GM19438 (cell line): ENCODE results near the gene ERC1.
"Not testable (repeated sequence)": the region's sequence is repeated elsewhere in the genome, so short reads cannot be mapped to it uniquely, and the experiment has no call there.

Experiments used
- ATAC-seq: cut with Tn5 transposase; IDR thresholded peaks from one replicate; pipeline ENCODE4 v1.9.1; 2021; ENCODE audit warnings: low read depth; ENCODE audit not compliant: unreplicated experiment

The ERC1 gene

DNA sequence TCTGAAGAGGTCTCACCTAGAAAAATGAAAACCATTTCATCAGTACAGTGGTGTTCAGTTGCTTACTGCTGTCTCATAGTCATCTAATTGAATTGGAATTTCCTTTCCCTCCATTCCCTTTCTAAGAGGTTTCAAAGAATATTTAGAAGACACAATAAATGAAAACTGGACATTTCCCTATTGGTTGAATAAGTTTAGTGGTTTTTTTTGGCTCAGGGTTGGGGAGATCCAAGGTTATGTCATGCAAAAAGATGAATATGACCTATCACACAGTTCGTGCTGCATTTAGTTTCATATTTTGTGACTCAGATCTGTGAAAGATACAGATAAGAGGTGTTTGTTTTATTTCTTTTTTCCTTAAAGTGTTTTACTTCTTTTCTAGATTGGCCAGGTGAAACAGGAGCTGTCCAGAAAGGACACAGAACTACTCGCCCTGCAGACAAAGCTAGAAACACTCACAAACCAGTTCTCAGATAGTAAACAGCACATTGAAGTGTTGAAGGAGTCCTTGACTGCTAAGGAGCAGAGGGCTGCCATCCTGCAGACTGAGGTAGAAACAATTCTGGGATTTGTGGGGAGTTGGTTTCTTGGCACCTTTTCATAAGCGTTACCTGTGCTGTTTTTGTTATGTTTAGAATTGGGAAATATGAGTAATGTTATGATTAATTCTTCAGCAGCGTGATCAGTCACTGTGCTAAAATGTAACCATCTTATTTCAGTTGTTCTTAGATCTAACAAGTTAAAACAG, 124.6 kb downstream of the ERC1 start:
- no peak for ATAC-seq

DNA sequence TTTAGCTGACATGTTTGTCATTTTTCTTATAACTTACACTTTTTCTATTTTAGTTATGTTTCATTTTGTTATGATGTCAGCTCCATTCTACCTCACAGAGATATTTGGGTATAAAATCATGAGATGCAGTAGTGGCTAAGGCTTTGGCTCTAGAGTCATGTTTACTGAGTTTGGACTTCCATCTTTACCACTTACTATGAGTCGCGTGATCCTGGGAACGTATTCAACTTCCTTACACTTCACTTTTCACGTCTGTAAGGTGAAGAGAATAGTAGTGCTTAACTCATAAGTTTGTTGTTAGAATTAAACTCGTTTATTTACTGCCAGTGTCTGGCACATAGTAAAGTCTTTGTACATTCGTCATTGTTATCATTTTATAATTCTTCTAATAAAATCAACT, 126.3 kb downstream of the ERC1 start:
- no peak for ATAC-seq

DNA sequence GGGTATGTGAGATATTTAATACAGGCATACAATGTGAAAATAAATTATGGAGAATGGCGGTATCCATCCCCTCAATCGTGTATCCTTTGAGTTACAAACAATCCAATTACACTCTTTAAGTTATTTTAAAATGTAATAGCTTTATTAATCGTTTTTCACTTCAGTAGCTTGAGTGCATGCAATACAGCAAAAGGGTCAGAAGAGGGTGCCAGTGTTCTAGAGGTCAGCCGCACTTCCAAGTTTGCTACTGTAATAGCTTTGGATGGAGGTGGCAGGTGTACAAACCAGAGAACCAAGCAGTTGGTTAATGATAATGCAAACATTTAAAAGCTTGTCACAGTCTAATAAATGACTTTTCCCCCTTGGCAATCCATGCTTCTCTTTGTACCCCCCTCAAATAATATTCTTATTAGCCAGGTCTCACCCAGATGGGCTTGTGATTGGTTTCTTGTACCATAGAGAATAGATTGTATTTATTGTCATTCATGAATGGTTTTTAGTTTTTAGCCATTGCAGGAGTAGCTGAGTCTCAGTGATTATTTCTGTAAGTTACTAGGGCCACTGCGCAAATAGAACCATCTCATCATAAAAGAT, 127.0 kb downstream of the ERC1 start:
- ATAC-seq, result no peak

DNA sequence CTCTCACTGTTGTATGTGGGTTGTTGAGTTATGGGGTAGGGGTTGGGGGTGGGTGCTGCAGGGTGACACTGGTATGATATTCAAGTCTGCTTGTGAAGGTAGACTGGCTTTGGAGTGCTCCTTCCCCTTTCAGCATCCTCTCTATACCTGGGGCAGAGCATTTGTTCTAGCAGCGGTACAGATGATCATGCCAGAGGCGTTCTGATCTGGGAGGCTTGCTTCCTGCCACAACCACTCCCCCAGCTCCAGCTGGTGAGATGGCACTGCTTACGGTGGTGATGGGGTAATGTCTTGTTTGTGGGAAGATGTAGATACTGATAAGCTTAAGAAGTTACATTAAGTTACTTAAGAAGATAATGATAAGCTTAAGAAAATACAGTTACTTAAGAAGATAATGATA, 131.8 kb downstream of the ERC1 start:
- no peak for ATAC-seq

DNA sequence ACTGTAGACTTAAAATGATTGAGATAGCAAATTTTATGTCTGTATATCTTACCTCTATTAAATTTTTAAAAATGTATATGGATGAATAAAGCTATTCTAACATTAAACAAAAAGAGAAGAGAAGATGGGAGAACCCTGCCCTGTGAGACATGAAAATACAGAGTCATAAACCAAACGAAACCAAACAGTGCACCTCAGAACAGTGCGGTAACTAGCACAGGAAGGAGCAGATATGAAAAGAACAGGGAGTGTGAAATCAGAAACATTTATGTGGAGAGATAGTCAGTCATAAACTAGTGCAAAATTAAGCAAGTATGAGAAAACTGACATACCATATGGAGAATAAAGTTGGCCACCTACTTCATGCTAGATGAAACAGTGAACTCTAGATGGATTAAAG, 135.1 kb downstream of the ERC1 start:
- no peak for ATAC-seq

DNA sequence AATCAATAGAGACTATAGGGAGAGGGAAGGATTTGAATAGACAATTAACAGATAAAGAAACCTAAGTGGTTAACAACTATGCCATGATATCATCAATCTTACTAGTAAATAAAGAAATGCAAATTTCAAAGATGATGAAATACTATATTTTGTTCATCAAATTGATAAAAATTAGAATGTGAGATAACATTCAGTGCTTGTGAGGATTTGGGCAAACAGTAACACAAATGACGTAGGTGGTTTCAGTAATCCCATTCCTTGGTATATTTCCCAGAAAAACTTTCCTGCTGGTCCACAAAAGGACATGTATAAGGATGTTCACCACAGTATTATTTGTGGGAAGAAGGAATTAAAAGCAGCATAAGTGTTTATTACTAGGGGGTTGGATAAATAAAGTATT, 136.0 kb downstream of the ERC1 start:
- no peak for ATAC-seq

DNA sequence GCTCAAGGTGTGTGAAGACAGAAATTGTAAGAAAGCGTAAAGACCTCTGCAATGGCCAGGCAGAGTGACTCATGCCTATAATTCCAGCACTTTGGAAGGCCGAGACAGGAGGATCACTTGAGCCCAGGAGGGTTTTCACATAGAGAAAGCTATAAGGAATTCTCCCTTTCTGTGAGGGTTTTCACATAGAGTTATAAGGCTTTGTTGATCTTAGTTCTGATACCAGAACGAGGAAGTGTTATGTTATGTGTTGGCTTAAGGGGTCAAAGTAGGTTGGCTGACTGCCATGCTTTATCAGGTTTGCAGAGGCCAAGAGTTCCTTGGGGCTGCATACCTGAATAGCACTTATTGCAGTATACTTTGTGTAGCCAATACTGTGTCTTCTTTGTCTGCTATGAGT, 139.1 kb downstream of the ERC1 start:
- ATAC-seq, result no peak

DNA sequence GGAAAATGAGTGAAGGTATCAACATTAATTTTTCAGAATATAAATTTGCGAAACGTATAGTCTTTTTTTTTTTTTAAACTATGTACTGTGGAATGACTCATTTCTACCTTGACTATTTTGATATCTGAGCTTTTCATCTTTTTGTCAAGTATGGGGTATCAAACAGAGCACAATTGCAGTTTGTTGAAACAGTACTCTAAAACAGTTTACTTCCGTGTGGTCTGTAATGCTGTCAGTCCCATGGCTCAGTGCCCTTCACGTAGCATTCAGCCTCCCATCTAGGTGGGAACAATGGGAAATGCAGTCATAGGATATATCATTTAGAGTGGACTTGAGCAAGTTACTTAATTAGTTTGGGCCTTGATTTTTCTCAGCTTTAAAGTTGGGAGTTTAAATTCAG, 139.5 kb downstream of the ERC1 start:
- ATAC-seq, result no peak

DNA sequence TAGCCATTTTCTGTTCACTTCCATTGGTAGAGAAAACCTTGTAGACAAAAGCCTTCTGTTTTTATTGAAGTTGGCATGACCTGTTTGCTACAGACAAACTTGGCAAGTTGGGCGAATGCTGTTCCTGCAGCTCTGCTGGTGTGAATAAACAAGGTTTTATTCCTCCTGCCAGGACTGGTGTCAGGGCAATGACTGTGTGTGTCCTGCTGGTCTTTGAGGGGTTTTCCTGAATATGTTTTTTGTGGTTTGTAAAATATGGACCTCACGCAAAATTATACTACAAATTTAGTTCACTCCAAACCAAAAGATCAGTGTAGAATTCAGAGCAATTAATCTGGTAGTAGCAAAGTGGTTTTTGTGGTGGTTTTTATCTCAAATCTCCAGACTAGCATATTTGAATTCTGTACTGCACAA, 140.8 kb downstream of the ERC1 start:
- no peak for ATAC-seq

DNA sequence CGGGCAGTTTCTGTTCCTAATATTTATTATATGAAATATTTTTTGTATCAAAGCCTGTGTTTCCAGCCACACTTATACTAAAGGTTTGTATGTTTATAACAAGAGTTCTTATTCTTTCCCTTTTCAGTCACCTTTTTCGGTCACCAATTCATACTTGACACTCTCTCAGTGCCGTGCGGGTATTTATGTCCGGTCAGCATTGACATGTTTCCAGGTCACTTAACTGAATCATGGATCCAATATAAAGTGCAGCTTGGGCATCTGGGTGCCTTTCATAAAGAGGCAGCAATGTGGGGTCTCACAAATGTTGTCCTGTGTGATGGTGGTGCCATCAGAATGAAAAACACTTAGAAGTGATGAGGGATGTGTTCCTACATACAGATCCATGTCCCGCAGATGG, 141.3 kb downstream of the ERC1 start:
- ATAC-seq, result no peak

DNA sequence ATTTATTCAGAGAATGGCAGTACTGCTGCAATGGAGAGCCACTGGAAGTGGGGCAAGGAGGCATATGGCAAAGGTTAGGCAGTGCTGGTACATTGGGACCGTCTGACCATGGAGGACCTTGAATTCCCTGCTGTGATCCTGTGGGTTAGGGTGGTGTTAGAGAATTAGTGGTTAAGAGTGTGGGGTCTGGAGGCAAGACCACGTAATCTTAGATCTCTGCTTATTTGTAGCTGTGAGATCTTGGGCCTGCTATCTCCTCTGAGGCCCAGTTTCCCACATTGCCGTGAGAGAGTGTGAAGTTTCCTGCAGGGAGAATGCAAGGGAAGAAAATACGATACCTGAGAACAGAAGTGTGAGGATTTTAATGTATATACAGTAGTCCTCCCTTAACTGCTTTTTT, 147.7 kb downstream of the ERC1 start:
- no peak for ATAC-seq

DNA sequence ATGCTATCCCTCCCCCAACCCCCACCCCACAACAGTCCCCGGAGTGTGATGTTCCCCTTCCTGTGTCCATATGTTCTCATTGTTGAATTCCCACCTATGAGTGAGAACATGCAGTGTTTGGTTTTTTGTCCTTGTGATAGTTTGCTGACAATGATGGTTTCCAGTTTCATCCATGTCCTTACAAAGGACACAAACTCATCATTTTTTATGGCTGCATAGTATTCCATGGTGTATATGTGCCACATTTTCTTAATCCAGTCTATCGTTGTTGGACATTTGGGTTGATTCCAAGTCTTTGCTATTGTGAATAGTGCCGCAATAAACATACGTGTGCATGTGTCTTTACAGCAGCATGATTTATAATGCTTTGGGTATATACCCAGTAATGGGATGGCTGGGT, 155.7 kb downstream of the ERC1 start:
- not testable (repeated sequence) for ATAC-seq

DNA sequence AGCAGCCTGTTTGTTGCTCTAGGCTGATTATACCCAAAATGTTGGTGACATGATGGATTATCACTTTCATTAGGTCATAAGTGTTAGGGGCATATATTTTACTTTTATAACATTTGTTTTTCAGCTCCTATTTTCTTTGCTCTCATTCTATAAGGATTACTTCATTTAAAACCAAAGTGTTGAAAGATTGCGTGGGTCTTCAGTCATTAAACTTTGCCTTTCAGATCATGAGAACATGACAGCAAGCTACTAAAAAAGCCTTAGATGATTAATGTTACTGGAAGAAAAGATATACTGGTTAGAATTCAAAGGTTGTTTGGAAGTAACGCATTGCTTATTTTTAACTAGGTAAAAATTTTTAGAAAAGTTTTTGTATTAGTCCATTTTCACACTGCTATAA, 156.8 kb downstream of the ERC1 start:
- ATAC-seq, result no peak

DNA sequence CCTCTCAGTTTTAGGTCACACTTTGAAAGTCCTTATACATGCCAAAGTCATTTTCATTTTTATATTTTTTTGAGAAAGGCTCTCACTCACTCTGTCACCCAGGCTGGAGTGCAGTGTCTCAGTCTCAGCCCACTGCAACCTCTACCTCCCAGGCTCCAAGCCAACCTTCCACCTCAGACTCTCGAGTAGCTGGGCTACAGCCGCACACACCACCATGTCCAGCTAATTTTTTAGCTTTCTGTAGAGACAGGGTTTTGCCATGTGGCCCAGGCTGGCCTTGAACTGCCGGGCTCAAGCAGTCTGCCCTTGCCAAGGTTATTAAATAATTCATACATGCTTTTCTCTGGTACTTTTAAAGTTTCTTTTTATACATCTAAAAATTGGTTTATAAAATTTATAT, 166.0 kb downstream of the ERC1 start:
- no peak for ATAC-seq

DNA sequence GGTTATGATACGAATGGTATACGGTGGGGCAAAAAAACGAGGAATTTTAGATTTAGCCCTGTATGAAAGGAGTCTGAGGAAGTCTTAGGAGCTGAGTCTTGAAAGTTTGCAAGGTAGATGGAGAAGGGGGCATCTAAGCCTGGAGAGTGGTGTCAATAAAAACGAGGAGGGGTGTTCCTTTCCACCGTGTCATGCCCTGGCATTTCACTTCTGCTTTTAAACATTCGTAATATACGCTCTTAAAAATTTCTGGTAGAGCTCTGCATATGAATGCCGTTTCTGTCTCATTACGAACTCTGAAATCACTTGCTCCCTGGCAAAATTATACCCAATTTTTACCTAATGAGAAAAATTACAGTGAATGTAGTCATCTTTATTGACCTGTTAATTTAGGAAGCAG, 170.2 kb downstream of the ERC1 start:
- ATAC-seq, result no peak

DNA sequence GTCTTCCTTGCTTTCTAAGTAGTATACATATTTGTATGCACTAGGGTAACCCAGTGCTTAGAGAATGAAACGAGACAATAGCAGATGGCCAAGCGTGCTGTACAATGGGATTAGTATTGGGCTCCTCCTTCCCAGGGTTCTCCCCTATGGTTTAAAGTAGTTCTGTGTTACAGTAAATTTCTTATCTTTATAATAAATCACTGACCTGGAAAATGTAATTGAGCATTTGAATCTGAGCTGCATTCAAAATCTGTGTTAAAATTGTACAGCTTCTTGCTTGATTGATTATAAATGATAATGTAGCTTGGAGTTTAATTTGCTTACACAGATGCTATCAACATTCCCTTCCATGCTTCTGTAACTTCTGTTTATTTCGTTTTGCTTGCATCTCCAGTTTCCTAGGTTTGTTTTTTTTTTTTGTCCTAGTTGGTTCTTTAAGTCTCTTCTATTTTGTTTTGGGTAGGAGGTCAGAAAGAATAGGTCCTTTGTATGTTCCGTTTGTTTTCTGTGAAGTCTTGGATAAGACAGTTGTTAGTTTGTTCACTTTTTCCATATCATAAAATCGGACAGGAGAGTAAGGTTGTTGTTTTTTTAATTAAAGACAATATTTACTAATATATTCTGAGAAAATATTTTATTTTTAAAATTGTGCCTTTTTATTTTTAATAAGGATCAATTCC, 171.2 kb downstream of the ERC1 start:
- ATAC-seq, result no peak

DNA sequence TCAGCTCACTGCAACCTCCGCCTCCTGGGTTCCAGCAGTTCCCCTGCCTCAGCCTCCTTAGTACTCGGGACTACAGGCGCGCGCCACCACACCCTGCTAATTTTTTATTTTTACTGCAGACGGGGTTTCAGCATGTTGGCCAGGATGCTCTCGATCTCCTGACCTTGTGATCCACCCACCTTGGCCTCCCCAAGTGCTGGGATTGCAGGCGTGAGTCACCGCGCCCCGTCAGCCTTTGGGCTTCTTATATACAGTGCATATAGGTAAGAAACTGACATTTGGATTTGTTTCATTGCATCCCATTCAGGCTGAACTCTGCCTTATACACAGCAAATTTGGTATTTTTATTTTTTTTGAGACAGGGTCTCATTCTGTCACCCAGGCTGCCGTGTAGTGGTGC, 176.8 kb downstream of the ERC1 start:
- ATAC-seq, result no peak

DNA sequence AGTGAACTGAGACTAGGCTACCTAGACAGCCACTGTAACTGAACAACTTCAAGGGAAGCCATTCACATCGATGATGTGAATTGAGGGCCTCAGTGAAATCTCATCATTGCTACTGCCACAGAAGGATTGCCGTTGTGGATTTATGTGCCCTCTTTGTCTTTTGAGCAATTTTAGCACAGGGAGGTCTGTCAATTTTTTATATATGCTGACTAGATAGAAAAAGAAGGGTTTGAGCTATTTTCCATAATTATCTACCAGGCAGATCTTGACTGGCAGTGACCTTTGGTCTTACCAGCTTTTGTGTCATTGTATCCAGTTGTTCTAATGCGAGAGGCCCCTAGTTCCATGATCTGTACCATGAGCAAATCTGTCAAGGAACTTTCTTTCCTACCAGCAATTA, 179.4 kb downstream of the ERC1 start:
- ATAC-seq, result no peak

DNA sequence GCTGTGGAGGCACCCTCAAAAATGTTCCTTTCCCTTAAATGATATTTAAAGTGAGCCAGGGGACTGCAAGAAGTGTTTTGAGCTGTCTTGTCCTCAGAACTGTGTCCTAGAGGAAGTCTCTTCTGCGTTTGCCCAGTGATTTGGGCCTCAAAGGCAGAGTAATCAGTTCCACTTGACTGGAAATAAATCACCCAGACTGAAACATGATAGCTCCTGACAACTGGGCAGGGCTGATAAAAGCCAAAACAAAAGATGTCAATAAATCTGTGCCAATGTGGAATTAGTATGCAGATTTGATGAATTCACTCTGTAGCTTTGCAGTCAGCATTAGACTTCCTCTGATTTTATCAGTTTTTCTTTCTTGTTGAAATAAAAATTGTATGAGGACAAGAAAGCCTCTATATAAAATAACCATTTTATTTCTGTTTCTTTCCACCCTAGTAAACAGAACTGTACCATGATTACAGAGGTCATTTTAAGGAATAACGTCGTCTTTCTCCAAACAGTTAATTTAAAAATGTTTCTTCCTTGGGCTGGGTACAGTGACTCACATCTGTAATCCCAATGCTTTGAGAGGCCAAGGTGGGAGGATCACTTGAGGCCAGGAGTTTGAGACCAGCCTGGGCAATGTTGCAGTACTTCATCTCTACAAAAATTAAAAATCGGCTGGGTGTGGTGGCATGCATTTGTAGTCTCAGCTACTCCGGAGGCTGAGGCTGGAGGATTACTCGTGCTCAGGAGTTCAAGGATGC, 180.8 kb downstream of the ERC1 start:
- no peak for ATAC-seq

DNA sequence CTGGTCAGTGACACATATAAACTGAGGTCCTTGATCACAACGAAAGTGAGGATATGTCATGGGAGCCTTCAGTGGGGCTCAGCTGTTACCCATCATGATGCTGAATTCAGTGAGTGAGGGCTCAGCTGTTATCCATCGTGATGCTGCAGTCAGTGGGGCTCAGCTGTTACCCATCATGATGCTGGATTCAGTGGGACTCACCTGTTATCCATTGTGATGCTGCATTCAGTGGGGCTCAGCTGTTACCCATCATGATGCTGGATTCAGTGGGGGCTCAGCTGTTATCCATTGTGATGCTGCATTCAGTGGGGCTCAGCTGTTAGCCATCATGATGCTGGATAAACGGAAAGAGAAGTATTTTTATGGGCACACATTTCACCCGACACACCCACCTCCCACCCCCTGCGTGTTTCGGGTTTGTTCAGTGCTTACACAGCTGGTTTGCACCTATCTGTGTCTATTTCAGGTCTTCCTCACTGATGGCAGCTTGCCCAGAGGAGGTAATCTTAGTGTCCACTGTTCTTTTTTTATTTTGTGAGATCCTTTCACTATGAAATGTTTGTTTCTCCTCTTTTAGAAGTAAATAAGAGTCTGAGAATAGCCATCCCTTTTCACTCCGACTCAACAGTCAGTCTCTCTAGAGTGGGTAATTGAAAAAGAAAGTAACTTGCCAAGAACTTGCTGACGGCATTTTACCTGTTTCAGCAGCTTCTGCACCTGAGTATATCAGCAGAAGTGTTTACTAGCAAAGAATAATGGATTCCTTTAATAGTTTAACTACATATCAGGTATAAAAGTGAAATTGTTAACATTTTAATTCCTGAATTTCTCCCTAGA, 183.0 kb downstream of the ERC1 start:
- ATAC-seq, result no peak

DNA sequence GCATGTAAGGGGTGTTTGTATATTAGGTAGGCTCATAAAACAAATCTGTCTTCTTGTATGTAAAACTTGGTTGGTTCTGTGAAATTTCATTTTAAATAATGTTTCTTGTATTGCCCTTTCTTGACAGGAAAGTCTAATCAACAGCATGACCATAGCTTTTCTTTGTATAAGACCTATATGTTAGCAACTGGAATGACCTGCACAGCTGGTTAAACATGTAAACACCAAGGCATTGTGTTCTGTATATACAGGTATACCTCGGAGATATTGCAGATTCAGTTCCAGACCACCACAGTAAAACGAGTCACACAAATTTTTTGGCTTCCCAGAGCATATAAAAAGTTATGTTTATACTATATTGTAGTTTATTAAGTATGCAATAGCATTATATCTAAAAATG, 183.6 kb downstream of the ERC1 start:
- ATAC-seq, result no peak
